ENCODE results near the gene CARNS1. TPM values are rescaled to one million over a fixed set of nuclear protein-coding genes. Genes with fewer than 3 reads are reported as not detected.

Gene CARNS1
- total RNA-seq, 1 experiment from 2014 or later, result 1.1 TPM

DNA sequence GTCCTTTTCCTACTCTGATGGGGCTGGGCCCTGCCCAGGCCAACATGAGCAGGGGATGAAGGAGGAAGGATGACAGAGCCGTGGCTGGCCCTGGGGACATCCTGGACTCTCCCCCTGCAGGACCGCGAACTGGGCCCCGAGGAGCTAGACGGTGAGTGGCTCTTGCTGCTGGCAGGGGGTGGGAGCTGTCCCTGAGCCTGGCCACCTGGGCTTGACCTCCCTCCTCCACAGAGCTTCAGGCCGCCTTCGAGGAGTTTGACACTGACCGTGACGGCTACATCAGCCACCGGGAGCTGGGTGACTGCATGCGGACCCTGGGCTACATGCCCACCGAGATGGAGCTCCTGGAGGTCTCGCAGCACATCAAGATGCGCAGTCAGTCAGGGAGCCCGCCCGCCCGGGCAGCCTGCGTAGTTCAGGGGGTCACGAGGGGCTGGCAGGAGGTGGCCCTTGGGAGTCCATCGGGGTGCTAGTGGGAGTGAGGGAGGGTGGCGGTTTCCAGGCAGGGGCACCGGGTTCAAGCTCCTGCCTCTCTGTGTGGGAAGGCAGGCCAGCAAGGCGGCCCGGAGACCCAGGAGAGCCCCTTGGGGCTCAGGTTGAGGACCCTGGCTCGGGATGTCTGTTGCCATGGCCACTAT lies 40.7 kb downstream of the CARNS1 start:
- TF ChIP-seq, protein P1, sequence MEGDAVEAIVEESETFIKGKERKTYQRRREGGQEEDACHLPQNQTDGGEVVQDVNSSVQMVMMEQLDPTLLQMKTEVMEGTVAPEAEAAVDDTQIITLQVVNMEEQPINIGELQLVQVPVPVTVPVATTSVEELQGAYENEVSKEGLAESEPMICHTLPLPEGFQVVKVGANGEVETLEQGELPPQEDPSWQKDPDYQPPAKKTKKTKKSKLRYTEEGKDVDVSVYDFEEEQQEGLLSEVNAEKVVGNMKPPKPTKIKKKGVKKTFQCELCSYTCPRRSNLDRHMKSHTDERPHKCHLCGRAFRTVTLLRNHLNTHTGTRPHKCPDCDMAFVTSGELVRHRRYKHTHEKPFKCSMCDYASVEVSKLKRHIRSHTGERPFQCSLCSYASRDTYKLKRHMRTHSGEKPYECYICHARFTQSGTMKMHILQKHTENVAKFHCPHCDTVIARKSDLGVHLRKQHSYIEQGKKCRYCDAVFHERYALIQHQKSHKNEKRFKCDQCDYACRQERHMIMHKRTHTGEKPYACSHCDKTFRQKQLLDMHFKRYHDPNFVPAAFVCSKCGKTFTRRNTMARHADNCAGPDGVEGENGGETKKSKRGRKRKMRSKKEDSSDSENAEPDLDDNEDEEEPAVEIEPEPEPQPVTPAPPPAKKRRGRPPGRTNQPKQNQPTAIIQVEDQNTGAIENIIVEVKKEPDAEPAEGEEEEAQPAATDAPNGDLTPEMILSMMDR (conservative IDR thresholded peaks at IDR 0.05), result no peak
- Histone ChIP-seq H2BK15ac (ENCODE audit: low read depth, low read length) (no peak overlapping the region), H3K14ac (ENCODE audit: insufficient read depth, low read length) (no peak overlapping the region), H3K79me1 (ENCODE audit: insufficient read depth, low read depth, low read length, poor library complexity, severe bottlenecking) (no peaks in the 10 kb centered on the region), H4K91ac (ENCODE audit: insufficient read length, low read depth, low read length) (no peak overlapping the region), H2BK120ac (ENCODE audit: low read depth, low read length, poor library complexity, severe bottlenecking) (no peak overlapping the region), H3K18ac (ENCODE audit: insufficient read length, low read depth, low read length) (no peak overlapping the region), H3K27me3 (ENCODE audit: insufficient read depth, low read length) (no peaks in the 10 kb centered on the region), H4K20me1 (ENCODE audit: control insufficient read depth, insufficient read depth, insufficient read length) (no peaks in the 10 kb centered on the region), H3T11ph (ENCODE audit: low read length) (no peak overlapping the region), H3K79me2 (ENCODE audit: insufficient read depth, low read length) (no peaks in the 10 kb centered on the region), H2BK5ac (ENCODE audit: insufficient read length, low read length) (no peak overlapping the region), H3K9me3 (ENCODE audit: control insufficient read depth, low read depth, low read length) (no peaks in the 10 kb centered on the region), H3K4ac (ENCODE audit: low read depth, low read length) (no peak overlapping the region; the same call in 1 of the 2 replicates), H2BK20ac (ENCODE audit: low read depth, low read length, poor library complexity, severe bottlenecking) (no peak overlapping the region), H3K4me1 (ENCODE audit: insufficient read depth, low read length) (no peaks in the 10 kb centered on the region), H4K5ac (ENCODE audit: insufficient read length, low read depth, low read length) (no peak overlapping the region), H3K56ac (ENCODE audit: insufficient read length, low read depth, low read length) (no peak overlapping the region), H3K27ac (ENCODE audit: insufficient read length, low read depth, low read length) (no peak overlapping the region), H2AK5ac (ENCODE audit: insufficient read length, low read length) (no peak overlapping the region), H3K4me2 (ENCODE audit: insufficient read depth, insufficient read length, low read length) (no peak overlapping the region), H3K9ac (ENCODE audit: extremely low read depth, insufficient read length, low read length) (no peak overlapping the region), H3K23me2 (ENCODE audit: insufficient read length, low read depth, low read length, poor library complexity, severe bottlenecking) (peaks cover 5% of the 10 kb centered on the region), H3K23ac (ENCODE audit: insufficient read length, low read depth, low read length) (no peak overlapping the region), H2AFZ (ENCODE audit: low read length) (no peak overlapping the region), H4K8ac (replicated peaks; ENCODE audit: insufficient read length, low read depth, low read length) (no peak overlapping the region), H2BK12ac (ENCODE audit: insufficient read length, low read depth, low read length) (no peak overlapping the region)
- Mint-ChIP-seq H3K27me3 (ENCODE audit: low read depth) (peaks cover 17% of the 10 kb centered on the region), H3K4me3 (no peak overlapping the region), H3K4me1 (no peaks in the 10 kb centered on the region), H3K36me3 (ENCODE audit: insufficient read depth in 1 of 3, low read depth in 3 of 3) (no peaks in the 10 kb centered on the region), H3K27ac (no peak overlapping the region), H3K9me3 (no peaks in the 10 kb centered on the region; a peak in 1 of 5 replicates)
- no CpG with 5 or more reads among the region's 25 CpGs for WGBS (ENCODE audit: extremely low coverage, insufficient read length, low lambda C conversion rate)
- DNase-seq, result no peak
